Body of pancreas (tissue), 4 donors: Measurements from ENCODE around the gene SLC26A8. TPM values are rescaled to one million over a fixed set of nuclear protein-coding genes. Genes with fewer than 3 reads are reported as not detected.

Experiments
- ATAC-seq: fragments of 150-250 bp; one replicate; pipeline ENCODE4 v1.9.1; 2016
- DNase-seq, 4 donors: peaks; one replicate each; pipeline ENCODE4 v3.0.0-alpha.2; 2019
- H3K27ac ChIP-seq, 4 donors: fragments of 200-600 bp; sonication (generic); 1 replicate in 3 of 4; 2 replicates in 1 of 4; pipeline versions ENCODE4 v1.5.1 to v1.6.1; 2016 to 2019; ENCODE audit warnings: mild to moderate bottlenecking in 1 of 4, mixed read lengths in 1 of 4, moderate library complexity in 1 of 4
- H3K27me3 ChIP-seq, 2 donors: fragments of 200-600 bp; sonication (generic); one replicate each; pipeline ENCODE4 v1.6.0; 2016; ENCODE audit warnings: mild to moderate bottlenecking in 1 of 2
- H3K36me3 ChIP-seq, 2 donors: fragments of 200-600 bp; sonication (generic); replicated peaks in 1 of 2; 2 replicates each; pipeline ENCODE4 v1.5.1; 2016; ENCODE audit warnings: low read depth in 2 of 2; ENCODE audit not compliant: insufficient read depth in 1 of 2
- H3K4me1 ChIP-seq: fragments of 200-600 bp; sonication (generic); one replicate; pipeline ENCODE4 v1.6.0; 2016
- H3K4me3 ChIP-seq, 2 donors: fragments of 200-600 bp; sonication (generic); 1 replicate in 1 of 2; 2 replicates in 1 of 2; pipeline ENCODE4 v1.5.1; 2016 to 2019
- H3K9me3 ChIP-seq, 3 donors: fragments of 200-600 bp; sonication (generic); 1 replicate in 2 of 3; 2 replicates in 1 of 3; pipeline ENCODE4 v1.5.1; 2016
- CTCF ChIP-seq, 7 experiments: fragments of 450-650 bp in 4 of 7; fragments of 200-600 bp in 3 of 7; sonication (generic) in 3 of 7; IDR thresholded peaks; one replicate each; pipeline ENCODE4 v1.5.1; 2016 to 2019; ENCODE audit warnings: antibody characterized with exemption in 7 of 7
- POLR2A ChIP-seq, 3 donors: fragments of 450-650 bp; IDR thresholded peaks; one replicate each; pipeline ENCODE4 v1.6.1; 2016; ENCODE audit warnings: antibody characterized with exemption in 3 of 3, mild to moderate bottlenecking in 2 of 3
- WGBS, 2 donors: methylation state at CpG; one replicate each; pipeline ENCODE4 v1.1.5; 2017; 5-methylcytosine and 5-hydroxymethylcytosine counted together
- intact Hi-C: fragments of 100-400 bp; cut with DNase I; formaldehyde crosslinking; loops from one replicate; pipeline ENCODE4 v1.15.1; 2023
- total RNA-seq, 2 donors: library from RNA; depleted of rRNA; stranded (reverse); fragments of >200 nt; gene quantifications; one replicate each; pipeline ENCODE4 v1.1.0, GENCODE V29; 2016

Gene SLC26A8
- total RNA-seq, 2 donors from 2014 or later, result not detected

DNA sequence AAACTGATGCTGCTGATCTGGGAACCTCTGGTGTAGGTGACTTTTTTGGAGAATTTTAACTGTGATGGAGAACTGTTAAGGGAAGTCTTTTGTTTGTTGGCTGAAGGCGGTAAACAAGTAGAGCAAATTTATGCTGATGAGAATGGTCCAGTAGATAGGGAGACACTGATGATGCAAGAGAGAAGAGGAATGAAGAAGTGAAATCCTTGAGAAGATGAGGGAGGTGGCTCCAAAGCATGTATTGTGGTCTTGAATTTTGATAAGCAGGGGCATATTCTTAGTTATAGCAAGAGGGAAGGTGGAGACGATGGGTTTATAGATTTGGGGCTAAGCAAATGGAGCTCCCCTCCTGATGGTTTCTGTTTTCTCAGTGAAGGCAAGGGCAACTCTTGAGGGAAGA is 25.1 kb upstream of the SLC26A8 start:
- Histone ChIP-seq H3K4me3 (no peak overlapping the region), H3K4me1 (peaks cover 42% of the 10 kb centered on the region), H3K9me3 (no peaks in the 10 kb centered on the region), H3K36me3 (no peaks in the 10 kb centered on the region), H3K27me3 (no peaks in the 10 kb centered on the region), H3K27ac (no peak overlapping the region)
- no peak for DNase-seq
- 92 to 94% methylated on average over 2 of the region's 2 CpGs for WGBS, 2 donors
- ATAC-seq, result no peak
- no peak for TF ChIP-seq POLR2A (IDR thresholded peaks at IDR 0.05)
- intact Hi-C loops, result no loop called here

DNA sequence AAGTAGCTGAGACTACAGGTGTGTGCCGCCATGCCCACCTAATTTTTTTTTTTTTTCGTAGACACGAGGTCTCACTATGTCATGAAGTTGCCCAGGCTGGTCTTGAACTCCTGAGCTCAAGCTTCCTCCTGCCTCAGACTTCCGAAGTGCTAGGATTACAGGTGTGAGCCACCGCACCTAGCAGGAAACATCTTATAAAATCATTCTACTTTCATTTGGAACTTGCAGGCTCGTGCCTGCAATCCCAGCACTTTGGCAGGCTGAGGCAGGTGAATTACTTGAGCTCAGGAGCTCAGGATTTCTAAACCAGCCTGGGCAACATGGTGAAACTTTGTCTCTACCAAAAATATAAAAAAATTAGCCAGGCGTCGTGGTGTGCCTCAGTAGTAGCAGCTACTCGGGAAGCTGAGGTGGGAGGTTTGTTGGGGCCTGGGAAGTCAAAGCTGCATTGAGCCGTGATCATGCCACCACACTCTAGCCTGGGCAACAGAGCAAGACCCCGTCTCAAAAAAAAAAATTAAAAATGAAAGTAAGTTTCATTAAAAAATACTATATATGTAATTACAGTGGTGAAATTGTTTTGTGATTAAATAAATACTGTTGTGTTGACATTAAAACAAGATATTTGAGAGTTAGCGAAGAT is 18.3 kb upstream of the SLC26A8 start:
- Histone ChIP-seq H3K9me3 (no peaks in the 10 kb centered on the region), H3K36me3 (no peaks in the 10 kb centered on the region), H3K27ac (no peak overlapping the region), H3K4me1 (peaks cover 35% of the 10 kb centered on the region), H3K4me3 (no peak overlapping the region), H3K27me3 (no peaks in the 10 kb centered on the region)
- ATAC-seq (no peak), DNase-seq (no peak)
- TF ChIP-seq CTCF (IDR thresholded peaks at IDR 0.05) (no peak), POLR2A (IDR thresholded peaks at IDR 0.05) (no peak)
- intact Hi-C loops, result no loop called here
- 89 to 94% methylated on average over 12 of the region's 12 CpGs for WGBS, 2 donors

GRCh38 chr6:36040958-36041357 is 16.5 kb upstream of the SLC26A8 start:
- Histone ChIP-seq H3K27me3 (no peaks in the 10 kb centered on the region), H3K36me3 (no peaks in the 10 kb centered on the region), H3K4me3 (no peak overlapping the region), H3K9me3 (no peaks in the 10 kb centered on the region), H3K4me1 (peaks cover 32% of the 10 kb centered on the region), H3K27ac (no peak overlapping the region)
- no peak for ATAC-seq
- intact Hi-C loops, result no loop called here
- no peak for TF ChIP-seq CTCF (IDR thresholded peaks at IDR 0.05)
- no peak for DNase-seq

DNA sequence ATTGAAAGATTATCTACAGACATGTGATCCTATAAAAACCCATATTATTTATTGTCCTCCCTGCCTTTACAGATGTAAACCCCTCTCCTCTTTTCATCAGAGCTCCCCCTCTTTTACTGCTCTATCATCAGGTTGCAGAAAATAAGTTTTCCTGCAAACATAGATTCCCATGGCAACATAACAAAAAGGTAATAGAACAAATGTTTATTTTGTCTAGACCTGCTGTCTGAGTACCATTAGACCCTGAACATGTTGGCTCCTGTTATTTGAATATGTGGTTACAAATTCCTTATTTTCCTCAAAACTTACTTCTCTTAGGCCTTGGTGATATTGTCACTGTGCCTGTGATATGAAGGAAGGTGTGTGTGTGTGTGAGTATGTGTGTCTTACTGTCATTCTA is 14.7 kb upstream of the SLC26A8 start:
- Histone ChIP-seq H3K9me3 (no peaks in the 10 kb centered on the region), H3K27me3 (no peaks in the 10 kb centered on the region), H3K4me1 (peaks cover 51% of the 10 kb centered on the region), H3K27ac (no peak overlapping the region), H3K4me3 (no peak overlapping the region), H3K36me3 (no peaks in the 10 kb centered on the region)
- TF ChIP-seq CTCF (IDR thresholded peaks at IDR 0.05), result no peak
- no peak for TF ChIP-seq POLR2A (IDR thresholded peaks at IDR 0.05)
- DNase-seq (no peak), ATAC-seq (peak; percentile 75)
- intact Hi-C loops, result no loop called here

DNA sequence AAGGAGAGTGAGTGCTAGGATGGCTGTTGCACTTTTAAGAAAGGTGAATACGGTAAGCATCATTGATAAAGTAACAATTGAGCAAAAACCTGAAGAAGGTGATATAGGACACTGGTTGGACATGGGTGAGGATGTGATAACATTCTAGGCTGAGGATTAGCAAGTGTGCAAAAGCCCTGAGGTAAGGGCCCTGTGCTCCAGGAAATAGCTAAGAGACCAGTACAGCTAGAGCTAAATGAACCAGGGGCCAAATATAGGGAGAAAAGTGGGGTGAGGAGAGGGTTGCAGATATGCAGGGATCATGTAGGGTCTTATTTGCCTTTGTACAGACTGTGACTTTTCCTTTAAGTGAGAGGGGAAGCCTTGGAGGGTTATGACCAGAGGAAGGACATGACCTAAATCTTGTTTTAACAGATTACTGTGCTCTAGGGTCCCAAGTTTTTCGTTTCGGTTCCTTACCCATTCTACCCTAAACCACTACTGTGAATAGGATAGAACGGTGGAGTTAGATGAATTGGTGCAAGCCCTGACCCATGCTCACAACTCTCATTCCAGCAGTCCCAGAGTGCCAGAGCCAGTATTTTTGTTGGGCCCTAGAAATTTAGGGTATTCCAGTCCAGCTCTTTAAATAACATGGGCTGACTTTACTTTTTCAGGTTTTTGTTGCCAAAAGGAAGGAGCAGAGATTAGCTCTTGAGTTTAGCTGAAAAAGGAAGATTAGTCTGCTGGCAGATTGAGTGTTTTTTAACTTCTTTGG is 13.9 kb upstream of the SLC26A8 start:
- H3K27me3 ChIP-seq, result no peaks in the 10 kb centered on the region
- no peak for TF ChIP-seq CTCF (IDR thresholded peaks at IDR 0.05)
- TF ChIP-seq POLR2A (IDR thresholded peaks at IDR 0.05), result no peak
- no peak for DNase-seq
- intact Hi-C loops, result no loop called here
- no peaks in the 10 kb centered on the region for H3K9me3 ChIP-seq
- 65 to 93% methylated on average over 4 of the region's 4 CpGs for WGBS, 2 donors
- H3K4me1 ChIP-seq, result peaks cover 59% of the 10 kb centered on the region
- no peaks in the 10 kb centered on the region for H3K36me3 ChIP-seq
- peak overlapping the region in 1 of 4 donors; percentile 23 for H3K27ac ChIP-seq
- no peak overlapping the region for H3K4me3 ChIP-seq
- ATAC-seq, result peak; percentile 22
